Colonic mucosa (tissue), 4 donors: ENCODE measurements around the gene SLC17A9. TPM values are rescaled to one million over a fixed set of nuclear protein-coding genes. Genes with fewer than 3 reads are reported as not detected.

Experiments
- DNase-seq: peaks from one replicate; pipeline ENCODE4 v3.0.0-alpha.2; 2020
- H3K27ac ChIP-seq: fragments of 200-600 bp; one replicate; pipeline ENCODE4 v1.8.0; 2021
- H3K27me3 ChIP-seq: fragments of 200-600 bp; one replicate; pipeline ENCODE4 v1.8.0; 2021
- H3K36me3 ChIP-seq: fragments of 200-600 bp; one replicate; pipeline ENCODE4 v1.8.0; 2021
- H3K4me1 ChIP-seq: fragments of 200-600 bp; one replicate; pipeline ENCODE4 v1.8.0; 2021; ENCODE audit warnings: mild to moderate bottlenecking
- H3K4me3 ChIP-seq: fragments of 200-600 bp; one replicate; pipeline ENCODE4 v1.8.0; 2021
- H3K9ac ChIP-seq, 2 donors: one replicate each; pipeline ENCODE4 v1.7.0; 2013; ENCODE audit warnings: control low read depth in 2 of 2, low read depth in 2 of 2, low read length in 2 of 2
- H3K9me3 ChIP-seq: fragments of 200-600 bp; one replicate; pipeline ENCODE4 v1.8.0; 2021
- intact Hi-C: fragments of 100-400 bp; cut with DNase I; formaldehyde crosslinking; loops from one replicate; pipeline ENCODE4 v1.14.1; 2022
- total RNA-seq, 2 donors: library from RNA; stranded (reverse); fragmentation: NEBNext Ultra II Directional in 1 of 2; extraction: Animal tissue kit (Norgen Biotek cat#: 25700) in 1 of 2; gene quantifications; one replicate each; pipeline ENCODE4 v1.2.1, GENCODE V29; 2021
- TF ChIP-seq, protein P1 (sequence below): fragments of 200-600 bp; IDR thresholded peaks from one replicate; pipeline ENCODE4 v1.8.0; 2022; ENCODE audit warnings: antibody characterized with exemption, mild to moderate bottlenecking
- donor health status: healthy.
- donor health status: DM: no; HTN: no; CAD: no.
- donor health status: DM: no; HTN: no; CAD: no.

Gene SLC17A9
- total RNA-seq, 2 donors from 2014 or later: 23.1 to 54.7 TPM

DNA sequence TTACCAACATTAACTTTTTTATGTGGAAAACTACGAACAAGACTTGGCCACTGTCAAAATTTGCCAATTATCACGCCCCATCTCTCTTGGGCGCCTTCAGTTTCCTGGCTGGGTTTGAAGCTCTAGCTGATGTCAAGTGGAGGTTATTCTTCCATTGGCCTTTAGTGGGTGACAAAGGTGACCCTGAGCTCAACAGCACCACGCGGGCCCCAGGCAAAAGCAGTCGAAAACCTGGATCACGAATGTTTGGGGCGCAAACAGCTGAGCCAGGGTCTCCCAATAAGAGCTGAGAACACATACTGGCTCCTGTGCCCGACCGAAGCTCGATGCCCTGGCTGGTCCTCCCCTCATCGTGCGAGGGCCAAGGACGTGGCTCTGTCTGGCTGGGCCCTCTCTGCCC is 26.8 kb downstream of the SLC17A9 start:
- TF ChIP-seq, protein P1, sequence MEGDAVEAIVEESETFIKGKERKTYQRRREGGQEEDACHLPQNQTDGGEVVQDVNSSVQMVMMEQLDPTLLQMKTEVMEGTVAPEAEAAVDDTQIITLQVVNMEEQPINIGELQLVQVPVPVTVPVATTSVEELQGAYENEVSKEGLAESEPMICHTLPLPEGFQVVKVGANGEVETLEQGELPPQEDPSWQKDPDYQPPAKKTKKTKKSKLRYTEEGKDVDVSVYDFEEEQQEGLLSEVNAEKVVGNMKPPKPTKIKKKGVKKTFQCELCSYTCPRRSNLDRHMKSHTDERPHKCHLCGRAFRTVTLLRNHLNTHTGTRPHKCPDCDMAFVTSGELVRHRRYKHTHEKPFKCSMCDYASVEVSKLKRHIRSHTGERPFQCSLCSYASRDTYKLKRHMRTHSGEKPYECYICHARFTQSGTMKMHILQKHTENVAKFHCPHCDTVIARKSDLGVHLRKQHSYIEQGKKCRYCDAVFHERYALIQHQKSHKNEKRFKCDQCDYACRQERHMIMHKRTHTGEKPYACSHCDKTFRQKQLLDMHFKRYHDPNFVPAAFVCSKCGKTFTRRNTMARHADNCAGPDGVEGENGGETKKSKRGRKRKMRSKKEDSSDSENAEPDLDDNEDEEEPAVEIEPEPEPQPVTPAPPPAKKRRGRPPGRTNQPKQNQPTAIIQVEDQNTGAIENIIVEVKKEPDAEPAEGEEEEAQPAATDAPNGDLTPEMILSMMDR: no peak
- no peak for DNase-seq
- no peaks in the 10 kb centered on the region for H3K36me3 ChIP-seq
- no peak overlapping the region for H3K9ac ChIP-seq
- no peak overlapping the region for H3K4me3 ChIP-seq
- no peaks in the 10 kb centered on the region for H3K4me1 ChIP-seq
- H3K9me3 ChIP-seq: no peaks in the 10 kb centered on the region
- peaks cover 35% of the 10 kb centered on the region for H3K27me3 ChIP-seq
- H3K27ac ChIP-seq: no peak overlapping the region
- intact Hi-C loops: no loop called here

DNA sequence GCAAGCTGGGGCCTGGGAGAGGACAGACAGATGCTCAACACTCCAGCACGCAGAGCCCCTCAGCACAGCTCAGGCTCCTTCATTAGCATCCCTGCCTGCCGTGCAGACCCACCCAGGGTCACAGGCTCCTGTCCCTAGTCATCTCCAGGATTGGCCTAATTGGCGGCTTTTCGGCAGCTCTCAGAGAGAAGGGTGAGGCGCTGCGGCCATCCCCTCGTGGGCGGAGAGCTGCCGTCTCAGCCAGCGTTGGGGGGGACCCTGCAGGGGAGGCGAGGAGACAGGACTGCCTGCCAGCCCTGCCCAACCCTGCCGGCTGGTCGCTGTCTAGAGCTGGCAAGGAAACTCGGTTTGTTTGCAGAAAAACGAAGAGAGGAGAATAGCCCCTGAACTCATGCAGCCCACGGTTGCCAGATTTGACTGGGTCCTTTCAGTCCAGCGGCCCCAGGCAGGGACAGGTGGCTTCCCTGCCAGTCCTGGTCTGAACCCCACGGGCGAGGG is 27.4 kb downstream of the SLC17A9 start:
- Histone ChIP-seq H3K27ac (no peak overlapping the region), H3K27me3 (peaks cover 29% of the 10 kb centered on the region), H3K36me3 (no peaks in the 10 kb centered on the region), H3K4me1 (no peaks in the 10 kb centered on the region), H3K9me3 (no peaks in the 10 kb centered on the region), H3K4me3 (no peak overlapping the region), H3K9ac (no peak overlapping the region)
- DNase-seq: no peak
- intact Hi-C loops: no loop called here
- TF ChIP-seq, protein P1: no peak

DNA sequence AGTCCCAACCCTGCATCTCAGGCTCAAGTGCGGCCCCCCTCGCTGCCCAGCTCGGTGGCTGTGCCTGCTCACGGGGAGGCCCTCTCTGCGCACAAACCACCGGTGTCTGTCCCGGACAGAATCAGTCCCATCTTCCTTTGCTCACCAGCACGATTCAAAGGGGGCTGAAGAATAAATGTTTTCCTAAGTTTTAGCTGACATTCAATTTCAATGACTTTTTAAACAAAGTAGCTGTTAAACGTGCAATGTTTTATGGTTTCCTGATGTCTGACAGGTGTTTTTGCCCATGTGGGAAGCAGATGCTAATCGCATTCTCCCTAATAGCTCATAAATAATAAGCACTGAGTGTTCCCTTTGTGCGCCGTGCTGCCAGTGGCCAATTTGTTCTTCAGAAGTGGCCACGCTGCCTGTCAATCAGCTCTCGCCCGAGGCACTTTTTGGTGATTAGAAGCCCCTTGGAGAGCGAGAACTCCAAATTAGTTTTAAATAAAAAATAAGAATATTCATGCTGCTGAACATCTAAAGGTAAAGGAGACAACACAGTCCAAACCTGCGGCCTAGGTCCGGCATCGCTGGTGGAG is 28.0 kb downstream of the SLC17A9 start:
- intact Hi-C loops: no loop called here
- no peak overlapping the region for H3K4me3 ChIP-seq
- no peaks in the 10 kb centered on the region for H3K9me3 ChIP-seq
- no peaks in the 10 kb centered on the region for H3K4me1 ChIP-seq
- no peak overlapping the region for H3K27ac ChIP-seq
- H3K27me3 ChIP-seq: peaks cover 26% of the 10 kb centered on the region
- TF ChIP-seq, protein P1: no peak
- H3K9ac ChIP-seq: no peak overlapping the region
- no peak for DNase-seq
- H3K36me3 ChIP-seq: no peaks in the 10 kb centered on the region

DNA sequence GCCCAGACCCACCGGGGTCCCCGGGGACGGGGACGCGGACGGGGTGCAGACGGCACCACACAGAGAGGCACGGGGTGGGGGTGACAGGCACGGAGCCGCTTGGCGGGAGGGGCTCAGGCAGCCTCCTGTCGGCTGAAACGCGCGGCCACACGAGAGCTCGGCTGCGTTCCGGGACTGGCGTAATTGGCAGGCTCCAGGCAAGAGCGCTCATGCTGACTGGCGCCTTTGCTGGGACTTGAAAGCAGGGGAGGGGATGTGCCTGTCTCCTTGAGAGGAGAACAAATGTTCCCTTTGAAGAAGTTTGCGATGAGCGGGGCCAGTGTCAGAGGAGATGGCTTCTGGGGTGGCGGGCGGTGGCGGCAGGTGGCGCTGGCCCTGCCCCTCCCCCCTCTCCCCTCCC is 28.5 kb downstream of the SLC17A9 start:
- DNase-seq: no peak
- intact Hi-C loops: no loop called here
- H3K27me3 ChIP-seq: peaks cover 26% of the 10 kb centered on the region

DNA sequence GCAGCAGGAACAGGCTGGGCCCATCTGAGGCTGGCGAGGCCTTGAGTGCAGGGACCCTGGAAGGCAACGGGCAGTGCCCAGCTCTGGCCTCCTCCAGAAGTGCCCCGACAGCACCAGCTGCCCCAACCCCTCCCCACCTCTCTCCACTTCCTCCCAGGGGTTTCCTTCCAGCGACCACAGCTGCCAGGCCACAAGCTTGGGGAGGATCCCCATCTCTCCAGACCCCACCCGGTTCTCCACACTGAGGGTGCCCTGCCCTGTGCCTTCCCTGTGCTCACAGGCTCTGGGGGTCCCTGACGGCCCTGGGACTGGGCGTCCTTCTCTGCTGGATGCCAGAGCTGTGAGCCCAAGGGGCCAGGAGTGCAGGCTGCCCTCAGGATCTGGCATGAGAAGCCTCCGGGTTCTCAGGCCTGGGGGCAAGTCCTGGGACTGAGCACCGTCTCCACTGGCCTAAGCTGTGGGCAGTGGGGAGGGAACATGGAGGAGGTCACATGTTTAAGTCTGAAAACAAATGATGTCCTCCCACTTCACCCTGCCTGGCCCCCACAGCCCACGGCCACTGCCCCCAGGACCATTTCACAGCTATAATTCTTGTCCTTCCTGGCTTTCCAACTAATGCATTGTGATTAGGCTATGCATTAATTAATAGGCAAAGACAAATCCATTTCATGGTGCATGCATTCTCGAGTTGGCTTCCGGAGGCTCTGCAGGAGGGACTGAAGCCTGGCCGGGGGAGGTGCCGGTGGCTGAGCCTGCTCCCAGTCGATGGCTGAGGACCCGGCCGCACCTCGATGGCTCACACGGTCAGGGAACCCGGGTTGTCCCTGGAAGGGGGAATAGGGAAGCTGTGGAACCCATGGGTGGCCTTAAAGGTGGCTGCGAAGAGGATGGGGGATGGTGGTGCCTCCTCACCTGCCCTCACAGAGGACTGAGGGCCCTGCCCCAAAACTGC is 29.9 kb downstream of the SLC17A9 start:
- no peaks in the 10 kb centered on the region for H3K36me3 ChIP-seq
- no peaks in the 10 kb centered on the region for H3K4me1 ChIP-seq
- TF ChIP-seq, protein P1: no peak
- H3K27me3 ChIP-seq: peaks cover 19% of the 10 kb centered on the region
- intact Hi-C loops: no loop called here
- H3K27ac ChIP-seq: no peak overlapping the region
- no peaks in the 10 kb centered on the region for H3K9me3 ChIP-seq
- no peak for DNase-seq
- no peak overlapping the region for H3K9ac ChIP-seq
- H3K4me3 ChIP-seq: no peak overlapping the region

More for the DNA sequence above, 28.5 kb downstream of the SLC17A9 start:
- no peaks in the 10 kb centered on the region for H3K4me1 ChIP-seq
- H3K36me3 ChIP-seq: no peaks in the 10 kb centered on the region
- TF ChIP-seq, protein P1: no peak
- H3K27ac ChIP-seq: no peak overlapping the region
- no peak overlapping the region for H3K9ac ChIP-seq
- H3K9me3 ChIP-seq: no peaks in the 10 kb centered on the region
- H3K4me3 ChIP-seq: no peak overlapping the region
